ENCODE results near the gene FBXO21.

DNA sequence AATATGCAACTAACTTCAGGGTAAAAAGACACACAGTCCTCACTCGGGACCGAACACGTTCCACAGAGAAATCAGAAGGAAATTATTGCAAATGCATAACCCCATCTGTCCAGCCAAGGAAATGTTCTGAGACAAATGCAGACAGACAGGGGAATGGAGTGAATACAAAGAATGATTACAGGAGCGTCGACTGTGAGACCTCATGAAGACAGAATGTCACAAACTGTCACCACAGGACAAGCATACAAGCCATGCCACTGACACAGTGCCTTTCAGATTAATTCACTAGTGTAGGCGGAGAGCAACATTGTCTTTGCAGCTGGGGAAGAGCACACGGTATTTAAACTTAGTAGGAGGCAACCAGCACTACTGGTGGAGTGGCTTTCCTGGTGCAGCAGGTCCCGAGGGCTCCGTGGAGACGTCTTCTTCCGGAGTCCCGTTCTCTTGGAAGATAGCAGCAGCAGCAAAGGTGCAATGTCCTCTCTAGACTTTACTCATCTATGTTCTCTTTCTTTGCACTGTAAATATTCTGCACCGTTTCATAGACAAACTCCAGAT lies 44.6 kb downstream of the FBXO21 start:
- no peak for TF ChIP-seq EZH2 (IDR thresholded peaks at IDR 0.05; ENCODE audit: insufficient read depth, poor library complexity, severe bottlenecking)
- no peak for TF ChIP-seq EZH2phosphoT487 (IDR thresholded peaks at IDR 0.05; ENCODE audit: insufficient read depth, low read depth)
